HG03159 (cell line): ENCODE measurements around the gene LRRC23.
A peak's percentile ranks its signal among the peaks of the same experiment; 100 is the strongest.

Experiments used
- ATAC-seq: cut with Tn5 transposase; IDR thresholded peaks from one replicate; pipeline ENCODE4 v1.9.1; 2021; ENCODE audit warnings: mild to moderate bottlenecking, moderate library complexity; ENCODE audit not compliant: unreplicated experiment

The LRRC23 gene

GRCh38 chr12:6942331-6942665 lies 37.7 kb downstream of the LRRC23 start:
- no peak for ATAC-seq

- peak; percentile 27 for ATAC-seq
These were observed 38.7 kb downstream of the LRRC23 start for GRCh38 chr12:6943389-6943721.

- peak; percentile 33 for ATAC-seq
These were observed 39.2 kb downstream of the LRRC23 start, which contains the start of the genes C12orf57 and RNU7-1 for GRCh38 chr12:6943722-6944380. TSS of gene C12orf57 (plus strand) at chr12:6944022. CDS start at chr12:6944122, 100 bp downstream. TSS of gene RNU7-1 (plus strand) at chr12:6943816.

- ATAC-seq = peak; percentile 42
These were observed 40.0 kb downstream of the LRRC23 start for GRCh38 chr12:6944381-6945186.

- ATAC-seq = no peak
These were observed 41.0 kb downstream of the LRRC23 start for GRCh38 chr12:6945613-6946012.

- ATAC-seq = no peak
These were observed 41.7 kb downstream of the LRRC23 start for GRCh38 chr12:6946033-6946919.

GRCh38 chr12:6946920-6947374 lies 42.3 kb downstream of the LRRC23 start:
- ATAC-seq = no peak

- no peak for ATAC-seq
These were observed 43.0 kb downstream of the LRRC23 start for GRCh38 chr12:6947615-6948014.

- ATAC-seq = no peak
These were observed 44.4 kb downstream of the LRRC23 start for GRCh38 chr12:6948873-6949594.

GRCh38 chr12:6950401-6950801 lies 45.8 kb downstream of the LRRC23 start:
- no peak for ATAC-seq

- ATAC-seq = no peak
These were observed 46.4 kb downstream of the LRRC23 start, which contains the start of gene PTPN6 for GRCh38 chr12:6950811-6951540. TSS of gene PTPN6 (plus strand) at chr12:6951356. CDS start at chr12:6951513, 157 bp downstream.

- ATAC-seq = no peak
These were observed 47.0 kb downstream of the LRRC23 start for GRCh38 chr12:6951551-6952120.

GRCh38 chr12:6952121-6952862 lies 47.7 kb downstream of the LRRC23 start:
- ATAC-seq = no peak

GRCh38 chr12:6952863-6953441 lies 48.3 kb downstream of the LRRC23 start:
- no peak for ATAC-seq

- peak; percentile 45 for ATAC-seq
These were observed 49.1 kb downstream of the LRRC23 start for GRCh38 chr12:6953442-6954315.

GRCh38 chr12:6954316-6955107 lies 49.9 kb downstream of the LRRC23 start:
- ATAC-seq = no peak
